ENCODE results near the gene VRK2. TPM values are rescaled to one million over a fixed set of nuclear protein-coding genes. Genes with fewer than 3 reads are reported as not detected.
"Not testable (repeated sequence)": the region's sequence is repeated elsewhere in the genome, so short reads cannot be mapped to it uniquely, and the experiment has no call there.

Gene VRK2
- total RNA-seq, 2 donors from 2014 or later, result 6.6 to 10.9 TPM

DNA sequence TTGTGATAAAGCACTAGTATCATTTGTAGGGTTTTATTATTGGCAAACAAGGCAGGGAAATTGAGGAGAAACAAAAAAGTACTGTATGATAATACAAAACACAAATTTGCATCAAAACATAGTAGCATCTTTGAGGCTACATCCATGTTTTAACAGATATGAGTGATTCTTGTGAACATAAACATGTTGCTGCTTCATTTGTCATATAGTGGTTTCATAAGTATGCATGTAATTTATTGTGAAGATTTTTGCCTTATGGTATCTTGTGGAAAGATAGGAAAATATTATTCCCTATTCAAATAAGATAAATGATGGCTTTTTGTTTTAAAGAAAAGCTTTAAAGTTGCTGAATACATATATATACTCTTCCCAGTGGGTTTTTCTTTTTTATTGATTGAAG lies 60.3 kb downstream of the VRK2 start:
- no peak for DNase-seq
- no peak for ATAC-seq
- Histone ChIP-seq H3K9me3 (no peaks in the 10 kb centered on the region), H3K4me1 (no peaks in the 10 kb centered on the region), H3K27ac (no peak overlapping the region), H3K36me3 (replicated peaks in 1 of 2; ENCODE audit: insufficient read depth in 1 of 2, low read depth in 2 of 2) (no peaks in the 10 kb centered on the region), H3K4me3 (no peak overlapping the region), H3K27me3 (no peaks in the 10 kb centered on the region)
- intact Hi-C loops (cut with DNase I), result no loop called here
- TF ChIP-seq, protein P1, sequence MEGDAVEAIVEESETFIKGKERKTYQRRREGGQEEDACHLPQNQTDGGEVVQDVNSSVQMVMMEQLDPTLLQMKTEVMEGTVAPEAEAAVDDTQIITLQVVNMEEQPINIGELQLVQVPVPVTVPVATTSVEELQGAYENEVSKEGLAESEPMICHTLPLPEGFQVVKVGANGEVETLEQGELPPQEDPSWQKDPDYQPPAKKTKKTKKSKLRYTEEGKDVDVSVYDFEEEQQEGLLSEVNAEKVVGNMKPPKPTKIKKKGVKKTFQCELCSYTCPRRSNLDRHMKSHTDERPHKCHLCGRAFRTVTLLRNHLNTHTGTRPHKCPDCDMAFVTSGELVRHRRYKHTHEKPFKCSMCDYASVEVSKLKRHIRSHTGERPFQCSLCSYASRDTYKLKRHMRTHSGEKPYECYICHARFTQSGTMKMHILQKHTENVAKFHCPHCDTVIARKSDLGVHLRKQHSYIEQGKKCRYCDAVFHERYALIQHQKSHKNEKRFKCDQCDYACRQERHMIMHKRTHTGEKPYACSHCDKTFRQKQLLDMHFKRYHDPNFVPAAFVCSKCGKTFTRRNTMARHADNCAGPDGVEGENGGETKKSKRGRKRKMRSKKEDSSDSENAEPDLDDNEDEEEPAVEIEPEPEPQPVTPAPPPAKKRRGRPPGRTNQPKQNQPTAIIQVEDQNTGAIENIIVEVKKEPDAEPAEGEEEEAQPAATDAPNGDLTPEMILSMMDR (IDR thresholded peaks at IDR 0.05), result no peak
- TF ChIP-seq POLR2A (IDR thresholded peaks at IDR 0.05), result no peak

- no peaks in the 10 kb centered on the region for H3K27me3 ChIP-seq
- peak in 1 of 4 donors; percentile 29 for DNase-seq
- intact Hi-C loops (cut with DNase I), result no loop called here
- no peaks in the 10 kb centered on the region for H3K9me3 ChIP-seq
- ATAC-seq, result peak; percentile 15
- H3K4me1 ChIP-seq, result no peaks in the 10 kb centered on the region
- peak overlapping the region in 1 of 4 donors; percentile 34 for H3K27ac ChIP-seq
- no peak overlapping the region for H3K4me3 ChIP-seq
- H3K36me3 ChIP-seq (replicated peaks in 1 of 2; ENCODE audit: insufficient read depth in 1 of 2, low read depth in 2 of 2), result no peaks in the 10 kb centered on the region
- 81 to 87% methylated on average over 10 of the region's 10 CpGs for WGBS, 2 donors
- no peak for TF ChIP-seq POLR2A (IDR thresholded peaks at IDR 0.05)
- TF ChIP-seq, protein P1 (IDR thresholded peaks at IDR 0.05), result no peak
Observed at GRCh38 chr2:58107803-58108710, 61.5 kb downstream of the VRK2 start.

DNA sequence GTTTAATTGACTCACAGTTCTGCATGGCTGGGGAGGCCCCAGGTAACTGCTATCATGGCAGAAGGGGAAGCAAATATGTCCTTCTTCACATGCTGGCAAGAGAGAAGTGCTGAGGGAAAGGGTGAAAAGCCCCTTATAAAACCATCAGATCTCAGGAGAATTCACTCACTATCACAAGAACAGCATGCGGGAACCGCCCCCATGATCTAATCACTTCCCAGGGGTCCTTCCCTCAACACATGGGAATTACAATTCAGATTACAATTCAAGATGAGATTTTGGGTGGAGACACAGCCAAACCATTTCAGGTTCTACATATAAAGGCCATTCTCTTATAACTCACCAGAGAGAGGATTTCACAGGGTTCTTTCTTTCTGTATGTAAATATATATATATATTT lies 62.9 kb downstream of the VRK2 start:
- no peaks in the 10 kb centered on the region for H3K36me3 ChIP-seq (replicated peaks in 1 of 2; ENCODE audit: insufficient read depth in 1 of 2, low read depth in 2 of 2)

DNA sequence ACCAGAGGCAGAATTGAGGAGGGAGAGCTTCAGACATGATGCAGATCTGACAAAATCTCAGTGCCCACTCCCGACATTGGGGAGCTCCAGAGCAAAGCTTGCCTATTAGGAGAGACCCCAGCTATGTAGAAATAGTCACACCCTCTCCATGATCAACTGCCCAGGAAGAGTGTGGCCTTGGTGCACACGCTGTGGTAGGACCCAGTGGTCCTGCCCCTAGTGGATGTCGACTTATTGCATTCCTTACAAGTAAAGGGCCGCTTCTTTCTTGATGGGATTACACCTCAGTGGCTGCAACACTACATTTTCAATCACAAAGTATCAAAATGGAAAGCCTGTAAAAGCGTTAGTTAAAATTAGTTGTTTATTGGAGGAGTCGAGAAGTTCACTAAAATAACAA lies 64.2 kb downstream of the VRK2 start:
- Histone ChIP-seq H3K36me3 (replicated peaks in 1 of 2; ENCODE audit: insufficient read depth in 1 of 2, low read depth in 2 of 2) (no peaks in the 10 kb centered on the region), H3K27ac (no peak overlapping the region), H3K27me3 (no peaks in the 10 kb centered on the region), H3K4me1 (no peaks in the 10 kb centered on the region), H3K4me3 (no peak overlapping the region), H3K9me3 (no peaks in the 10 kb centered on the region)
- TF ChIP-seq POLR2A (IDR thresholded peaks at IDR 0.05), result no peak
- TF ChIP-seq, protein P1 (IDR thresholded peaks at IDR 0.05), result no peak
- intact Hi-C loops (cut with DNase I), result no loop called here
- DNase-seq (no peak), ATAC-seq (no peak)
- 95 to 96% methylated on average over 6 of the region's 6 CpGs for WGBS, 2 donors

More for the DNA sequence above, 62.9 kb downstream of the VRK2 start:
- Histone ChIP-seq H3K9me3 (no peaks in the 10 kb centered on the region), H3K27me3 (no peaks in the 10 kb centered on the region), H3K27ac (no peak overlapping the region), H3K4me3 (no peak overlapping the region), H3K4me1 (no peaks in the 10 kb centered on the region)
- intact Hi-C loops (cut with DNase I), result no loop called here
- 93 to 97% methylated on average over 2 of the region's 2 CpGs for WGBS, 2 donors
- no peak for DNase-seq
- ATAC-seq, result no peak
- TF ChIP-seq, protein P1 (IDR thresholded peaks at IDR 0.05), result no peak

- not testable (repeated sequence) for ATAC-seq
Observed at GRCh38 chr2:58113563-58113962, 67.0 kb downstream of the VRK2 start.

More at GRCh38 chr2:58113563-58113962, 67.0 kb downstream of the VRK2 start:
- H3K36me3 ChIP-seq (replicated peaks in 1 of 2; ENCODE audit: insufficient read depth in 1 of 2, low read depth in 2 of 2); DNase-seq; intact Hi-C loops (cut with DNase I); H3K9me3 ChIP-seq; H3K27ac ChIP-seq; H3K27me3 ChIP-seq; H3K4me3 ChIP-seq; H3K4me1 ChIP-seq: not testable (repeated sequence)
- WGBS, 2 donors, result 96% methylated on average over 9 of the region's 9 CpGs
